GM12873 (cell line): ENCODE data around the gene DNAJC15.

Source experiments
- CTCF ChIP-seq: IDR thresholded peaks from 2 replicates; pipeline ENCODE4 v1.5.1; 2012; ENCODE audit warnings: low read depth, mild to moderate bottlenecking, moderate library complexity, low read length, control low read depth; ENCODE audit not compliant: insufficient read depth; ENCODE audit errors: missing control alignments

The DNAJC15 gene

GRCh38 chr13:43085545-43085944 is 62.2 kb downstream of the DNAJC15 start:
- TF ChIP-seq CTCF: peak; percentile 35

GRCh38 chr13:43086181-43086580 is 62.8 kb downstream of the DNAJC15 start:
- TF ChIP-seq CTCF: no peak

DNA sequence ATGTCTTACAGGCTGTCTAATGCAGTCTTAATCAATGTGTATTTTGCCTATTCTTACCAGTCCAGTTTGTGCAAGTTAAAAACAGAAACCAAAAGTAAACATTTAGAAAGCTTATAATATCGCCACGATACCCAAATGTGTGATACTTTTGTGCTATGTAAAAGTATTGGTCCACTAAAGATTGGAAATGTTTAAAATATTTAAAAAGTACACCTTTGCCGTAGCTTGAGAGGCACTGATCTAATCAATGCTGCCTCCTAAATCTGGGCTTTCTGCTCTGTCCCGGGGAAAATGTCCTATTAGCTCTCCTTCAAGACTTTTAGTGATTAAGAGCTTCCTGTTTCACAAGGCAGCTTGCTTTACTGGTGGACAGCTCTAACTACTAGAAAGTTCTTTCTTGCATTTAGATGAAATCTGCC is 64.7 kb downstream of the DNAJC15 start:
- TF ChIP-seq CTCF: no peak

- no peak for TF ChIP-seq CTCF
These were observed 66.6 kb downstream of the DNAJC15 start for GRCh38 chr13:43089912-43090498.

DNA sequence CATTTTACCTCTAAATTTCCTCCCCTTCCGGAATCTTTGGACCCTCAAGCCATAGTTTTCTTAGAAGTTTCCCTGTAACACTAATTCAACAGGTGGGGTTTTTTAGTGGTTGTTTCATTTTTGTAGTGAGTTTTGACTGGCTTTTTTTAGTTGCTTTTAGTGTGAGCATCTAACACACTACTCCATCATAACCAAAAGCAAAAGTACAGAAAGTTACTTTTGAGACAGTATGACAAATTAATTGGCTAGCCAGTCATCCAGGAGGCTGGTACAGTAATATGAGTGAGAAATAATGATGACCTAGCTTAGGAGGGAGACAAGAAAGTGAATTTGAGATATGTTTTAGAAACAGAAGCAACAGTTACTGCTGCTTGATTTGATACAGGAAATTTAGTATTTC is 71.5 kb downstream of the DNAJC15 start:
- TF ChIP-seq CTCF: no peak

GRCh38 chr13:43095771-43096719 is 72.7 kb downstream of the DNAJC15 start:
- no peak for TF ChIP-seq CTCF

- no peak for TF ChIP-seq CTCF
These were observed 77.3 kb downstream of the DNAJC15 start for GRCh38 chr13:43100667-43101066.
